IPS DF 4.7 (cell line): ENCODE results near the gene GAS2L2.
"Not testable (repeated sequence)": the region's sequence is repeated elsewhere in the genome, so short reads cannot be mapped to it uniquely, and the experiment has no call there.

ENCODE experiments used
- DNase-seq: peaks from one replicate; pipeline ENCODE4 v3.0.0-alpha.2; 2013; ENCODE audit warnings: low spot score; ENCODE audit errors: extremely low read depth

Gene GAS2L2

GRCh38 chr17:35729405-35729833, 23.6 kb downstream of the GAS2L2 start:
- no peak for DNase-seq

- no peak for DNase-seq
Observed at GRCh38 chr17:35728551-35728950, 24.5 kb downstream of the GAS2L2 start.

- no peak for DNase-seq
Observed at GRCh38 chr17:35727635-35728034, 25.4 kb downstream of the GAS2L2 start.

GRCh38 chr17:35726953-35727460, 26.0 kb downstream of the GAS2L2 start:
- DNase-seq = no peak

GRCh38 chr17:35726127-35726952, 26.7 kb downstream of the GAS2L2 start:
- no peak for DNase-seq

GRCh38 chr17:35725802-35726126, 27.3 kb downstream of the GAS2L2 start:
- DNase-seq = no peak

GRCh38 chr17:35725058-35725457, 28.0 kb downstream of the GAS2L2 start:
- no peak for DNase-seq

- DNase-seq = no peak
Observed at GRCh38 chr17:35723735-35724134, 29.3 kb downstream of the GAS2L2 start.

GRCh38 chr17:35717475-35717874, 35.6 kb downstream of the GAS2L2 start:
- no peak for DNase-seq

GRCh38 chr17:35716897-35717465, 36.1 kb downstream of the GAS2L2 start:
- DNase-seq = no peak

GRCh38 chr17:35716173-35716572, 36.9 kb downstream of the GAS2L2 start:
- DNase-seq = no peak

- DNase-seq = no peak
Observed at GRCh38 chr17:35715416-35715815, 37.6 kb downstream of the GAS2L2 start.

- no peak for DNase-seq
Observed at GRCh38 chr17:35714988-35715387, 38.1 kb downstream of the GAS2L2 start.

GRCh38 chr17:35713069-35713728, 39.8 kb downstream of the GAS2L2 start:
- no peak for DNase-seq

GRCh38 chr17:35710950-35711349, 42.1 kb downstream of the GAS2L2 start:
- no peak for DNase-seq

- DNase-seq = no peak
Observed at GRCh38 chr17:35709874-35710273, 43.2 kb downstream of the GAS2L2 start.

- DNase-seq = no peak
Observed at GRCh38 chr17:35708951-35709350, 44.1 kb downstream of the GAS2L2 start.

GRCh38 chr17:35708149-35708548, 44.9 kb downstream of the GAS2L2 start:
- DNase-seq = no peak

GRCh38 chr17:35705705-35706104, 47.3 kb downstream of the GAS2L2 start:
- DNase-seq = no peak

GRCh38 chr17:35705230-35705629, 47.8 kb downstream of the GAS2L2 start:
- no peak for DNase-seq

GRCh38 chr17:35703308-35703707, 49.7 kb downstream of the GAS2L2 start:
- DNase-seq = not testable (repeated sequence)

GRCh38 chr17:35701491-35701890, 51.5 kb downstream of the GAS2L2 start:
- no peak for DNase-seq
